Fibroblast of mammary gland (primary cell): ENCODE results near the gene PRSS53.
A peak's percentile ranks its signal among the peaks of the same experiment; 100 is the strongest.

Source experiments
- DNase-seq: peaks from one replicate; pipeline ENCODE4 v3.0.0-alpha.2; 2010; ENCODE audit warnings: low read depth
- H3K4me3 ChIP-seq: 2 replicates; pipeline ENCODE4 v1.5.1; 2011; ENCODE audit warnings: low read depth, mild to moderate bottlenecking, low read length, moderate library complexity; ENCODE audit not compliant: control insufficient read depth
- TF ChIP-seq, protein P1 (sequence below): conservative IDR thresholded peaks from 2 replicates; pipeline ENCODE4 v1.5.1; 2011; ENCODE audit warnings: low read depth, low read length, inconsistent platforms; ENCODE audit not compliant: control insufficient read depth, insufficient read depth

PRSS53 gene

DNA sequence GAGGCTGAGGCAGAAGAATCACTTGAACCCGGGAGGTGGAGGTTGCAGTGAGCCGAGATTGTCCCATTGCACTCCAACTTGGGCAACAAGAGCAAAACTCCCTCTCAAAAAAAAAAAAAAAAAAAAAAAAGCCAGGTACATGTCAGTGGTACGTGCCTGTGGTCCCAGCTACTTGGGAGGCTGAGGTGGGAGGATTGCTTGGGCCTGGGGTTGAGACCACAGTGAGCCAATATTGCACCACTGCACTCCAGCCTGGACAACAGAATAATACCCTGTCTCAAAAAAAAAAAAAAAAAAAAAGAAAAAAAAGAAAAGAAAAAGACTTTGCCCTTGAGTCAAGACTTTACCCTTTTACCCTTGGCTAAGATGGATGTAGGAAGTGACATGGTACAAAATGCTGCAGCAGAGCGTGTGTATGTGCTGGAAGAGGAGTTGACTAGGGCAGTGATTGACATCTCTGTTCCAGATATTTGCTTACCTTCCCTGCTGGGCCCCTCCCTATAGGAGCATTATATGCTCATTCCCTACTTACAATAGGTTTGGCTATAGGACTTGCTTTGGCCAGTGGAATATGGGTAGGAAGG is 44.8 kb downstream of the PRSS53 start:
- DNase-seq = no peak
- no peak overlapping the region for H3K4me3 ChIP-seq
- TF ChIP-seq, protein P1, sequence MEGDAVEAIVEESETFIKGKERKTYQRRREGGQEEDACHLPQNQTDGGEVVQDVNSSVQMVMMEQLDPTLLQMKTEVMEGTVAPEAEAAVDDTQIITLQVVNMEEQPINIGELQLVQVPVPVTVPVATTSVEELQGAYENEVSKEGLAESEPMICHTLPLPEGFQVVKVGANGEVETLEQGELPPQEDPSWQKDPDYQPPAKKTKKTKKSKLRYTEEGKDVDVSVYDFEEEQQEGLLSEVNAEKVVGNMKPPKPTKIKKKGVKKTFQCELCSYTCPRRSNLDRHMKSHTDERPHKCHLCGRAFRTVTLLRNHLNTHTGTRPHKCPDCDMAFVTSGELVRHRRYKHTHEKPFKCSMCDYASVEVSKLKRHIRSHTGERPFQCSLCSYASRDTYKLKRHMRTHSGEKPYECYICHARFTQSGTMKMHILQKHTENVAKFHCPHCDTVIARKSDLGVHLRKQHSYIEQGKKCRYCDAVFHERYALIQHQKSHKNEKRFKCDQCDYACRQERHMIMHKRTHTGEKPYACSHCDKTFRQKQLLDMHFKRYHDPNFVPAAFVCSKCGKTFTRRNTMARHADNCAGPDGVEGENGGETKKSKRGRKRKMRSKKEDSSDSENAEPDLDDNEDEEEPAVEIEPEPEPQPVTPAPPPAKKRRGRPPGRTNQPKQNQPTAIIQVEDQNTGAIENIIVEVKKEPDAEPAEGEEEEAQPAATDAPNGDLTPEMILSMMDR = no peak

- no peak overlapping the region for H3K4me3 ChIP-seq
- TF ChIP-seq, protein P1 = no peak
- DNase-seq = no peak
Observed at GRCh38 chr16:31043352-31043751, 45.4 kb downstream of the PRSS53 start.

- TF ChIP-seq, protein P1 = no peak
- H3K4me3 ChIP-seq = no peak overlapping the region
- no peak for DNase-seq
Observed at GRCh38 chr16:31042866-31043265, 45.9 kb downstream of the PRSS53 start.

DNA sequence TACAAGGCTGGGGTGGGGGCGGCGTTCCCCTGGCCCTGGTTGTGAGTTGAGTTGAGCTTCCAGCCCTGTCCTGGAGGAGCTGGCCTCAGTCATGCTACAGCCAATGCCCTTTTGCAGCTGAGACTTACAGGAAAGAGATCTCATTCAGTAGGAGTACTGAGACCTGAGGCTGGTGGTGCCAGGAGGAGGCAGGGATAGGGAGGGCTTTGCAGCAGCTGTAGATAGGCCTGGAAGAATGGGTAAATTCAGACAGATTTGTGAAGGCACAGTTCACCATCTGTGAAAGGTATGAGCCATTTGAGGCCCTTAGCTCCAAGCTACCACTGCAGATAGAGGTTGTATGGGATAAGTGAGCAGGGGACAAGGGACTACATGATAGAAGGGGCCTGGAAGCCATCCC is 49.8 kb downstream of the PRSS53 start:
- TF ChIP-seq, protein P1 = no peak
- H3K4me3 ChIP-seq = no peak overlapping the region
- no peak for DNase-seq

GRCh38 chr16:31036691-31037090 is 52.1 kb downstream of the PRSS53 start:
- H3K4me3 ChIP-seq = no peak overlapping the region
- no peak for DNase-seq
- TF ChIP-seq, protein P1 = no peak

DNA sequence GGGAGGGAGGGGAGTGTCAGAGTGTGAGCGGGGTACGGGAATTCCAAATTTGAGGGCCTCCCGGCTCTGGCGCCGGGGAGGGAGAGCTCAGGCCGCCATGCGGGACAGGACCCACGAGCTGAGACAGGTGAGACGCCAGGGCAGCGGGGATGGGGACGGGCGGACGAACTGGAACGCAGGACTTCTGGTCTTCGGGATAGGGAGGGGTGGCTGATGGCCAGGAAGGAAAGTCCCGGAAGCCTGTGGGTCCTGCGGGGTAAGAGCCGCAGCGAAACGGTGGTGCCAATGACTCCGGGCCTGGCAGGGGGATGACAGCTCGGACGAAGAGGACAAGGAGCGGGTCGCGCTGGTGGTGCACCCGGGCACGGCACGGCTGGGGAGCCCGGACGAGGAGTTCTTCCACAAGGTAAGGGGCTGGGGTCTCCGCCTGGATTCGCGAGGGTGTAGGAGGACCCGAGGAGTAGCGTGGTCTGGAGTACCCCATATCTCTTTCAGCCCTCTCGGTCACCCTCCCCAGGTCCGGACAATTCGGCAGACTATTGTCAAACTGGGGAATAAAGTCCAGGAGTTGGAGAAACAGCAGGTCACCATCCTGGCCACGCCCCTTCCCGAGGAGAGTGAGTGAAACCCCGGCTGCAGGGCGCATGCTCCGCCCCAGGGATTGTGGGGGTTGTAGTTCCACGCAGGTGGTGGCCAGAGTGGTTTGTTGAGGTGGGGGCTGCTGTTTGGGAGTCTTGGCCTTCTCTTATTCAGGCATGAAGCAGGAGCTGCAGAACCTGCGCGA is 54.8 kb downstream of the PRSS53 start:
- TF ChIP-seq, protein P1 = no peak
- peak overlapping the region; percentile 99 for H3K4me3 ChIP-seq
- peak; percentile 75 for DNase-seq
